ENCODE data around the gene XIRP1. TPM values are rescaled to one million over a fixed set of nuclear protein-coding genes. Genes with fewer than 3 reads are reported as not detected.

XIRP1 gene
- polyA plus RNA-seq, 3 donors, result 0.11 to 0.14 (median 0.11) TPM

DNA sequence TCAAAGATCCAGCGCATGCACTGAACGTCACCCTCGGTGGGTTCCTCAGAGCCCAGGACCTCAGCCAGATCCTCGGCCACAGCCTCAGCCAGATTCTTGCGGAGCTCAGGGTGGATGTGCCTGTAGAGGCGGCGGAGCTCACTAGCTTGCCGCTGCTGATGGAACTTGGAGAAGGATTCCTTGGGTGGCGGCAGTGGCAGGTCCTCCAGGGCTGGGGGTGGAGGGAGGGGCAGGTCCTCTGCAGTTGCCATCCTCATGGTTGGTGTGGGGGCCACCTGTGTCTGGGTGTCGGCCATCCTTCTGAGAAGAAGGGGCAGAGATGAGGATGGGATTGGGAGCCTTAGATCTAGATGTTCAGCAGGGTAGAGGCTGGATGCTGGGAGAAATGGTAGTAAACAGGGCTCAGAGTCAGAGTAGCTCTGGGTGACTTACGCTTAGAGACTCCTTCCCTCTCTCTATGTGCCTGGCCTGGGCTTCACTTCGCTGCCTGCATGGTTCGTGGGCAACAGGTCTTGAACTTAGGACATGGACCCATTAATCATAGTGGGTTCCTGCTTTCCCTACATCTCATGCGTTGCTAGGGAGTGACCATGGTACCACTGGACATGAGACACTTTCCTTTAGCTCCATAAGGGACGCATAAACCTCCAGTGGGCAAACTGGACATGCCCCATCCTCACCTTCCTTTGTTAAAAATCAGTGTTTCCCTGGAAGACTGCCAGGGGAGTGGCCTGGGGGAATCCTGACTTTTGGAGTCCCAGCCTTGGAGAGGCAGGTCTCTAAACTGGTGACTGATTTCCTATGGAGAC lies 3.0 kb downstream of the XIRP1 start:
- DNase-seq (ENCODE audit: extremely low read depth in 1 of 11, low read depth in 9 of 11, low spot score in 4 of 11), result no peak

DNA sequence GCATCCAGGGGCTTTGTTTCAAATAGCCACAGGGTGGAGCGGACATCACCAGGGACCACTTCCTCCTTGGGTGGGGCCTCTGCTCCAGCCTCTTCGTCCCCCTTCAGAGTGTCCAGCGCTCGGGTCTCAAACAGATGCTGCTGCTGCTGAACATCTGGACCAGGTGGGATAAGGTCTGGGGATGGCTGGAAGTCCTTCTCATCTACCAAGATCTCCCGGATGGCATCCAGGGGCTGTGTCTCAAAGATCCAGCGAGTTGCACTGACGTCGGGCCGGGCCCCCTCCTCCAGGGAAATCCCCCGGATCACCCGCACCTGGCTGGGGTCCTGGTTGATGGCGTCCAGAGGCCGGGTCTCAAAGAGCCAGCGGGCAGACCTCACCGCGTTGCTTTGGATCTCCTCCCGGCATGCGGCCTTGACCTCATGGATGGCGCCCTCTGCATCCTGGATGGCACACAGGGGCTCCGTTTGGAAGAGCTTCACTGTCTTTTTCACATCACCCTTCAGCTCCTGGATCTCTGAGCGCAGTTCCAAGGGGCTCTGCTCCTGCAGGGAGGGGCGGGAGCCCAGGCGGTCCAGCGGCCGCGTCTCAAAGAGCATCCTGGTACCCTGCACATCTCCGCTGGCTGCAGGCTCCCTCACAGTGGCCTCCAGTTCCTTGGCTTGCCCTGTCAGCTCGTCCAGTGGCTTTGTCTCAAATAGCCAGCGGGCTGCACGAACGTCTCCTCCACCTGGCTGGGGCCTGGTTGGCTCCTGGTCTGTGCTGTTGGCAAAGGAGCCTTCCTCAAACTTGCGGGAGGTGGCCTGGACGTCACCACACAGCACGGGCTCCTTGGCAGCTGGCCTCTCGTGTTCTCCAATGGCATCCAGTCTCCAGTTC lies 3.9 kb downstream of the XIRP1 start:
- DNase-seq (ENCODE audit: extremely low read depth in 1 of 11, low read depth in 9 of 11, low spot score in 4 of 11), result no peak

DNA sequence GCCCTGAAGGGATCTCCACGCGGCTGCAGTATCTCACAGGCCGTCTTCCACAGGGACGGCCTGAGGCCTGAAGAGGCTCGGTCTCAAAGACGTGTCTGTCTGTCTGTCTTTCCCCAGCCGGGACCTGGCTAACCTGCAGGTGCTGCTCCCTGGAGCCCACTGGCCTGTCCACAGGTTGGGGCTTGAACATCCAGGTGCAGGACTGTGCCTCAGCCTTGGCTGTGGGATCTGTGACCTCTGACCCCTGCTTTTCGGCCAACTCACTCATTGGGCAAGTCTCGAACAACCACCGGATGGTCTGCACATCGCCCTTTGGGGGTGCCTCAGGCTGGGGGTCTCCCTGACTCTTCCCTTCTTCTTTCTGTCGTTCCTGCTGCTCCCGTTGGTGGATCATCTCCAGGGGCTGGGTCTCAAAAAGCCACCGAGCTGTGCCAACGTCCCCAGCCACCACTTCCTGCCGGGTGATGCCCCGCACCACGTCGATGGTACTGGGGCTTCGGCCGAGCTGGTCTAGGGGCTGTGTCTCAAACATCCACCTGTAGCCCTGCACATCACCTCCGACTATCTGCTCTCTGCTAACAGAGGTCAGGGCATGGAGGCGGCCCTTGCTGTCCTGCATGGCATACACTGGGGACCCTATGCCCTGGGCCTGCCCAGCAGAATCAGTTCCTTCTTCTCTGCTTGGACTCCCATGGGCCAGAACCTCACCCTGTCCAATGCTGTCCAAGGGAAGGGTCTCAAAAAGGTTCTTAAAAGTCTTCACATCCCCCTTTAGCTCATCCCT lies 4.8 kb downstream of the XIRP1 start:
- DNase-seq (ENCODE audit: extremely low read depth in 1 of 11, low read depth in 9 of 11, low spot score in 4 of 11), result no peak

DNA sequence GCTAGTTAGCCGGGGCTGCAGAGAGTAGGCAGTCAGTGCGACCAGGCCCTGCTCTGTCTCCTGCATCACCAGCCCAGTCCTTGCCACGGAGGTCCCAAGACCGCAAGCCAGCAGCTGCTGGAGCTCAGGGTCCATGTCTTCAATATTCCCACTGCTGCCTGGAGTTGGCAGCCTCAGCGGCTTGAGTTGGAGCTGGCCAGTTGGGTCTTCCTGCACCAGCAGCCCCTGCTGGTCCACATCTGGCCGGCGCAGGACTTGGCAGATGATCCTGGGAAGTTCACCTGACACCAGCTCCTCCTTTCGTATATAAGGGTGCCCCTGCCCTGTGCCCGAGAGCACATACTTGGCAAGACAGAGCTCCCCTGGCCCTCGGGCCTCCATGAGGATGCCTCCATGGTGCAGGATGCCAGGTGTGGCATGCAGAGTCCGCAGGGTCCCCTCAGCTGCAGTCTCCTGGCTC lies 5.7 kb downstream of the XIRP1 start:
- DNase-seq (ENCODE audit: extremely low read depth in 1 of 11, low read depth in 9 of 11, low spot score in 4 of 11), result no peak

DNA sequence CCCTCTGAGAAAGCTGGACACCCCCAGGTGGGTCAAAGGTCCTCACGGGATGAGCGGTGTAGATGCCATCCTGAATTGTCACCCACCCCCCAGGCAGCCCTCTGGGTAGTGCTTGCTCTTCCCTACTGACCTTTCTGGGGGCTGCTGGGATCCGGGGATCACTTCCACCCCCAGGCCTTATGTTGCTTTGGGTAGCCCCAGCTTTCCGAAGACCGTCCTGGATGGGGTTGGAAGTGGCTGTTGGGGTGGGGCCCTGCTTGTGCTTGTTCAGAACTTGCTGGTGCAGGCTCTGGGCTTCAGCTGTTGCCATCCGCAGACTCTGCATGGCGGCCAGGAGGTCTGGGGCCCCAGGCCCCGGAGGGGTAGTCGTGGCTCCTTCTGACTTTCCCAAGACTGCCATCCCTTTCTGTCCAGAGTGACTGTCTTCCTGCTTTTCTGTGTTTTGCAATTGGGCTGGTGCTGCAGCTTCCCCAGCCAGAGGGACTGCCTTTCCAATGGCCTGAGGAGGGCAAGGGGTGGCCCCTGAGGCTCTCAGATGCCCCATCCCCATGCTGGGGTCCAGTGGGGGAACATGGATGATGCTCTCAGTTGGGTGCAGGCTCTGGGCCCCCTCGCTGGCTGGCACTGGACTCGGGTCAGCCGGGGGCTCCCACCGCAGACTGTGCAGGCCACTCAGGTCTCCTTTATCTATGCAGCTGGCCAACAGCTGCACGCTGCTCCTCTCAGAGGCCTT lies 6.3 kb downstream of the XIRP1 start:
- no peak for DNase-seq (ENCODE audit: extremely low read depth in 1 of 11, low read depth in 9 of 11, low spot score in 4 of 11)

DNA sequence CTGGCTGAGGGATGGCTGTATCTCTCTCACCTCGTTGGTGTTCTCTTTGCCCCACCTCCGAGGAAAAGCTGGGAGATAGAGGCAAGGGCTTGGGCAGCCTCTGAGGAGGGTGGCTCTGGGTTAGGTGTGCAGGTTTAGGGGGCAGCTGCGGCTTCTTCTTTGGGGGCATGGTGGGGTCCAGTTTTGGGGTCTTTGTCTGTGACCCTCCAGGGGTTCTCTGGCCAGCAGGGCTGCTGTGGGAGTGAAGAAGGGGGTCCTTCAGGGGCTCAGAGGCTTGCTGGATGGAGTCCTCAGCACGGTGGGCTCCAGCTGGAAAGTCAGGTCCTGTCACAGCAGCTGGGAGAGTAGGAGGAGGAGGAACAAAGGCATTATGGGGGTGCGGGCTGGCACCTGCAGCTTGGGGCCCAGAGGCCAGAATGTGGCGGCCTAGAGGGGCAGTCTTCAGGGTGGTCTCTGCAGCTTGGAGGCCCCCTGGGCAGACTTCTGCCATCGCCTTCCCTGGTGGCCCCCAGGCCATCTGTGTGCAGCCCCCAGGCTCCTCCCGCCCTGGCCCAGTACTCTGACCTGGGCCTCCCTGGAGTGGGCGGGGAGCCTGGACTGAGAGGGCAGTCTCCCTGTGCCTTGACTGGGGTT lies 7.0 kb downstream of the XIRP1 start:
- DNase-seq (ENCODE audit: extremely low read depth in 1 of 11, low read depth in 9 of 11, low spot score in 4 of 11), result no peak

DNA sequence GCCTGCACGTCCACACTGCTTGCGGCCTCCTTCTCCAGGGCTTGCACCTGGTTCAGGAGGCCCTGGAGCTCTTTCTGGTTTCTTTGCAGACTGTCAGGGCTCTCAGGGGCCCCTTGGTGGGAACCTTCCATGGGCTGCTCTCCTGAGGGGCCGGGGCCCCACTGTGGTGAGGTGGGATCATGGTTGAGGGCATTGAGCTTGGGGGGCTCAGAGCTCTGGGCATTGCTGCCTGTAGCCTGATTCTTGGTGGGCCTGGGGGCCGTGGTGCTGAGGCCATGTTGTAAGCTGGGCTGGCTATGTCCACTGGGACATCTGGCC lies 7.5 kb downstream of the XIRP1 start:
- no peak for DNase-seq (ENCODE audit: extremely low read depth in 1 of 11, low read depth in 9 of 11, low spot score in 4 of 11)

DNA sequence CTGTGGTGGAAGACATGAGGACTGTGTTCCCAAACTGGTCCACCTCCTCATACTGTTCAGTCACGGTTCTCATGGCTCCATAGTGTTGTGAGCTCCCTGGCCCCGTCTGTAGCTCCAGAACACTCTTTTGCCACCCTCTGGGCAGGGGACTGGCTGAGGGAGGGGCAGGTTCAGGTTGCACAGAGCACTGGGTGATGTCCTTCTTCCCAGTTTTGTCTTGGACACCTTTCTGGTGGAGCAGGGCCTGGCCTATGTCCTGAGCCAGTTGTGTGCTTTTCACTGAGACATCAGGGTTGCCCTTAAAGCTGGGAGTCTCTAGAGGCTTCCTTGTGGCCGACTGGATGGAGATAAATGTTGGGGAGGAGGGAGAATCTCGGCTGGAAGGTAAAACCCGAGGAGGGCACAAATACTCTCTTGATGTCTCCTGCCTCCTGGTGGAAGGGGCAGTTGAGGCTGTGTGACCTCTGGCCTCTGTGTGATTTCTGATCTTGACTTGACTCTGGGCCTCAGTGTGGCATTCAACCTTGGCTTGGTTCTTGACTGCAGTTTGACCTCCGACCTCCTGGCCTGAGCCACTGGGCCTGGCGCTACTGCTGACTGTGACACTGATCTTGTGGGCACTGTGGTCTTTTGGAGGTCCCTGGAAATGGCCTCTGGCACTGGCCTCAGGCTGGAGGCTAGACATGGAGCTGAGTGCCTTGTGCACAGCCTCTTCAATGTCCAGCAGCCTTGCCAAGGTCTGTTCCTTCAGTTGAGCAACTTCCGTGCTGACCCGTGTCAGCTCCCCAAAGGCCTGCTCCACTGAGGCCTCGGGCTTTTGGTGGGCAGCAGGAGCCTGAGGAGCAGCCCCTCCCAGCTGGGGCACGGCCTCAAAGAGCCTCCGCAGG lies 8.1 kb downstream of the XIRP1 start:
- DNase-seq (ENCODE audit: extremely low read depth in 1 of 11, low read depth in 9 of 11, low spot score in 4 of 11), result no peak

DNA sequence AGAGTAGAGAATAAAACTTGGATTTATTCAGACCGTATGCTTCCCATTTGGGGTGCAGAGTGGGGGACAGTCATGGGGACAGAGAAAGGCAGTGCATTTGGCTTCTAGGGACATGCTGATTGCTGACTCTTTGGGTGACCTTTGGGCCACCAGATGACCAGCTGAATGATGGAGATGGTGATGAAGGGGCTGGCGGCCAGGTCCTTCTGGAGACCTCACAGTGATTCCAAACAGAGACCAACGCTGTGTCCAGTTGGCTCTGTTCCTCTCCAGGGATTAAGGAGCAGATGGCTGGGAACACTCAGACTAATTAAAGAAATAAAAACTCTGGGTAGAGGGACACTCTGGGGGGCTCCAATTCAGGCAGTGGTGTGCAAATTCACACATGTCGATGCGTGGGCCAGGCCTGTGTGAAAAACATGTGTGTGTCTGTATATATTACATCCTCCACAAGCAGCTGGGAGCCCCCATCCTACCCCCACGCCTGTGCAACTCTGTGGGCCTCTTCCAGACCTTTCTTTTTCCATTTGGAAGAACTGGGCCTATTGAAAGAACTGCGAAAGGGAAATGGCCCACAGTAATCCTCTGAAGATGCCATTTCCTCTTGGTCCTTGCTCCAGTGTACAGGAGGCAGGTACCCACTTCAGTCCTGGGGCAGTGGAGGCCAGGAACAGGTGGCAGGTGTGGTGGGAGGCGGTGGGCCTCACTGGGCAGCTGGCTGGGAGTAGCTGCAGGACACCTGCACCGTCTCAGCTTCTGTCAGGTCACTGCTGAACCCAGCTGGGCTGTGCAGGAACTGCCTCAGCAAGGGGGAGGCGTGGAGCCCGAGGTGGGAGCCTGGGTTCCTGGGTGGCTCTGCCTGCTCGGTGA lies 8.9 kb downstream of the XIRP1 start:
- DNase-seq (ENCODE audit: extremely low read depth in 1 of 11, low read depth in 9 of 11, low spot score in 4 of 11), result no peak

DNA sequence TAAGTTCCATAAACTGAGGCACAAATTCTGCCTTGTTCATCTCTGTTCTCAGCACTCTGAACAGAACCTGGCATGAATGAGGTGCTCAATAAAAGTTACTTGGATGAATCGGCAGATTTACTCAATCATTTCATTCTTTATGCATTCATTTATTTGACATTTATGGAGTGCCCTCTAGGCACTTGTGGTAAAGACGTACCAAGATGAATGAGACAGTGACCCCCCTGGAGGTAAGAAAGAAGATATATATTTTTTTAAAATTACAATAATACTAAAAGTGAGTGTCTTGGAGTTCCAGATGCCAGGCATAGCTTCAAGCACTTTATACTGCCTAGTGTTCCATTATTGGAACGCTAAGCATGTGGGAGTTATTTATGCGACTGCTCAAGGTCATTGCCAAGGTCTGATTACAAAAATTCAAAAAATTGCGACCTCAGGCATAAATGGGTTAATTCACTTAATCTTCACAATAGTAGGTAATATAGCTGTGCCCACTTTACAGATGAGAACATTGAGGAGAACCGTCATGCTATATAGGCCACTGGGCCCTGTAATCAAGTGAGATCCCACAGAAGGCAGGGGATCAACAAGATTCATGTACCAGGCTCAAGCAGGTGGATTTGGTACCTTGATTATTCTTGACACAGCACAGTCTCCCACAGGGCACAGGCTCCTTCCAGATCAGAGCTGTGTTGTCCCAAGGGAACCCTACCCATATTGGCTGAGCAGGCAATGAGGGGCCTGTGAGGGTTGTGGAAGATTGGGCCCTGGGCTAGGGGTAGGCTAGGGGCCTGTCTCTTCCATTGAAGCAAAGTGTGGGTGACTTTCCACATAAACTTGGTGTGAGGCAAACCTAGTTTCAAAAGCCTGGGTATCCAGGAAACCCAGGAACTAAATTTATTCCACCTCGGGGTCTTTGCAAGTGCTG lies 10.7 kb downstream of the XIRP1 start:
- no peak for DNase-seq (ENCODE audit: extremely low read depth in 1 of 11, low read depth in 9 of 11, low spot score in 4 of 11)

DNA sequence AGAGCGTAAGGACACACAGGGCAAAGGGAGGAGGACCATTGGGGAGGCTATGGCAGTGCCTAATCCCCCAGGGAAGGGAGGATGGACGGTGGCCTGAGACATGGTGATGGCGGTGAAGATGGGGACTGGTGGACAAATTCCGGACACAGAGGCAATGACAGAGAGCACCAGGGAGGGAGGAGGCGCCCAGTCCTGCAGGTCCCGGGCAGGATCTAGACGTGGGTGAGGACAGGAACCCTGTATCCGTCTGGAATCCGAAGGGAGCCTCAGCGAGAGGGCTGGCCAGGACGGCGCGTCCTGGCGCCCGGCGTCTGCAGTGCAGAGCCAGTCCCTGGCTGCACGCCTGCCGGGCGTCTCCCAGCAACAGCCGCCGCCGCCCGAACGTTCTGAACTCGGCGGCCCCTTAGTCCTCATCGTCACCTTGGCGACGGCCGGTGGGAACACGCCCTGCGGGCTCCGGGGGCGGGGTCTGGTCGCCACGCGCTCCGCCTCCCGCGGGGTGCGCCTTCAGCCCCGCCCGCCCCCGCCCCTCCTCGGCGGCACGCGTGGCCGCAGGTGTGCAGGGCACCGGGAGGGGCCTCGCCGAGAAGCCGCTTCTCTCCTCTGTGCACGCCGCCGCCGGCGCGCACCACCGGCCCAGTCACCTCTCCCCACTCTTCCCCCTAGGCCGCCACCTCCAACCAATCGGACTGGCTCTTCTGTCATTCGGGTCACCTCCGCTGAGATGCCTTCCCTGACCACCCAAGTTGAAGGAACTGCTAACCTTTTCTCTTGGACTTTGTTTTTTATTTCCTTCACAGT lies 11.6 kb downstream of the XIRP1 start:
- DNase-seq (ENCODE audit: extremely low read depth in 1 of 11, low read depth in 9 of 11, low spot score in 4 of 11), result peak in 10 of 11 donors; percentile 58 to 86 (median 74)

DNA sequence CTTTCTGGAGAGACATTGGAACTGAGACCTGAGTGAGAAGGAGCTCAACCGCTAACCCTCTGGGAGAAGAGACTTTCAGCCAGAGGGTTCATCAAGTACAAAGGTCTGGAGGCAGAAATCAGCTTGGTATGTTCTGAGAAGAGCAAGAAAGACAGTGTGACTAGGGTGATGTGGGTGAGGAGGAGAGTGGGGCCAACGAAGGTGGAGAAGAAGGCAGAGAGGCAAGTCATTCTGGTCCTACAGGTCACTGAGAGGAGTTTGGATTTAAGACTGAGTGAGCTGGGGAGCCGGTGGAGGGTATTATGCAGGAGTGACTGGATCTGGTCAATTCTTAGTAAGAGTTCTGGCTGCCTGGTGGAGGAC lies 12.2 kb downstream of the XIRP1 start:
- DNase-seq (ENCODE audit: extremely low read depth in 1 of 11, low read depth in 9 of 11, low spot score in 4 of 11), result no peak

DNA sequence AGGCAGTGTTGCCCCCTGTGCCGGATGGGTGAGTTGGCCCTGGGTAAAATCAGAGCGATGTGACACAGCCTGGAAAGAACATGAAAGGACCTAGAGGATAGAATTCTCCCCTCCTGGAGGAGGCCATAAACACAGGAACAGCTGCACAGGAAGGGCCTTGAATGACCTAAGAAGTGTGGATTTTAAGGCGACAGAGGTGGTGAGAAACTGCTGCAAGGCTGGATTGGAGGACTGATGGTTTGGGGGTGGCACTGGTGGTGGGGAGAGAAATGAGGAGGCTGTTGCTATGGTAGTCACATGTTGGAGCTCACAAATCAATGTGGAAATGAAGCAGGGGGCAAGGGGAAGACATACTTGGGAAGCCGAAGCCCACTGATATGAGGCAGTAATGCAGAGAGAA lies 13.8 kb downstream of the XIRP1 start:
- DNase-seq (ENCODE audit: extremely low read depth in 1 of 11, low read depth in 9 of 11, low spot score in 4 of 11), result peak in 2 of 11 donors; percentile 33 to 38

DNA sequence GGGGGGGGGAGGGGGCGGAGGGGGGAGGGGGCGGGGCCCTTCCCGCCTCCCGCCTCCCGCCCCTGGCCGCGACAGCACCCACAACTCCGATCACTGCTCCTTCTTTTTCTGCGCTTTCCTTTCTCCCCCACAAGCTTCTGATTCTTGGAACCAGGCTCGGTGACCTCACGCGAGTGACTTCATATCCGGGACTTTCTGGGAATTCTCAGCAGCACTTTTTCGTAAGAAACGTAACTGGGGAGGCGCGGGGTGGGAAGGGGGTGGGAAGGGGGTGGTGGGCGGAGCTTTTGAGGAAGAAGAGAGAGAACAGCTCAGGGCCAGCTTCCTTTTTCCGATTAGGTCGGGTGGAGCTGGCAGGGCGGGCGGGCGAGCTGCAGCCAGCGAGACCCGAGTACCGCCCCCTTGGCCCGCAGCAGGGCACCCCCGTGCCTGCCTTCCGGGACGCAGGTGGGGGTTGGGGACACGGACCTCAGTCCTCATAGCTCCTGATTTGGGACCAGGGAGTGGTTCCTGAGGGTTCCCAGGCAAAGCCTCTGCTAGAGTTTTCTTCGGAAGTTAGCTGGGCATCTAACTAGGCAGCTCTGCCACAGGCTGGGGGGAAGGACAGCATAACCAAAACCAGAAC lies 14.6 kb downstream of the XIRP1 start:
- peak in 10 of 11 donors; percentile 81 to 93 (median 84) for DNase-seq (ENCODE audit: extremely low read depth in 1 of 11, low read depth in 9 of 11, low spot score in 4 of 11)
